HG03571 (cell line): ENCODE results near the gene MAP4.
A peak's percentile ranks its signal among the peaks of the same experiment; 100 is the strongest.
"Not testable (repeated sequence)": the region's sequence is repeated elsewhere in the genome, so short reads cannot be mapped to it uniquely, and the experiment has no call there.

Source experiments
- ATAC-seq: cut with Tn5 transposase; IDR thresholded peaks from one replicate; pipeline ENCODE4 v1.9.1; 2021; ENCODE audit not compliant: unreplicated experiment

The MAP4 gene

DNA sequence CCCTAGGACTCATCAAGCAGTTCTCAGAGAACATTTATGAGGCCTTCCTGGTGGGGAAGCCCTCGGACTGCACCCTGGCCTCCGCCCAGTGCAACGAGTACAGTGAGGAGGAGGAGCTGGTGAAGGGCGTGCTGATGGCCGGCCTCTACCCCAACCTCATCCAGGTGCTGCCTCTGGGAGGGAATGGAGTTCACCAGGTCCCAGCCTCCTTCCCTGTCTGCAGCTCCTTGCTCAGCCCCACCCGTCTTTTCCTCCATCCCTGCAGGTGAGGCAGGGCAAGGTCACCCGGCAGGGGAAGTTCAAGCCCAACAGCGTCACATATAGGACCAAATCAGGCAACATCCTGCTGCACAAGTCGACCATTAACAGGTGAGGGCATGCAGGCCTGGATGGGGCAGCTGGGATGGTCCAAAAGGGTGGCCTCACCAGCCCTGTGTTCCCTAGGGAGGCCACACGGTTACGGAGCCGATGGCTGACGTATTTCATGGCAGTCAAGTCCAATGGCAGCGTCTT is 167.0 kb downstream of the MAP4 start:
- ATAC-seq = no peak

DNA sequence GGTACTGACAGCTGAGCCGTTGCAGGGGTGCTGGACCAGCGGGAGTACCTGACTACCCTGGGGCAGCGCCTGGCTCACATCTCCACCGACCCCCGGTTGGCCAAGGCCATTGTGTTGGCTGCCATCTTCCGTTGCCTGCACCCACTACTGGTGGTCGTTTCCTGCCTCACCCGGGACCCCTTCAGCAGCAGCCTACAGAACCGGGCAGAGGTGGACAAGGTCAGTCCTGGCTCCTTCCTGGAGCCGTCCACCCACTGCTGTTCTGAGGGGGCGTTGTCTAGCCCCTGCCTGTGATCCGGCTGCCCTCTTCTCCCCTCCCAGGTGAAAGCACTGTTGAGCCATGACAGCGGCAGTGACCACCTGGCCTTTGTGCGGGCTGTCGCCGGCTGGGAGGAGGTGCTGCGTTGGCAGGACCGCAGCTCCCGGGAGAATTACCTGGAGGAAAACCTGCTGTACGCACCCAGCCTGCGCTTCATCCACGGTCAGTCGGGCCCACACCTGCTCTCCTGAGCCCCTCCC is 167.6 kb downstream of the MAP4 start:
- ATAC-seq = no peak

DNA sequence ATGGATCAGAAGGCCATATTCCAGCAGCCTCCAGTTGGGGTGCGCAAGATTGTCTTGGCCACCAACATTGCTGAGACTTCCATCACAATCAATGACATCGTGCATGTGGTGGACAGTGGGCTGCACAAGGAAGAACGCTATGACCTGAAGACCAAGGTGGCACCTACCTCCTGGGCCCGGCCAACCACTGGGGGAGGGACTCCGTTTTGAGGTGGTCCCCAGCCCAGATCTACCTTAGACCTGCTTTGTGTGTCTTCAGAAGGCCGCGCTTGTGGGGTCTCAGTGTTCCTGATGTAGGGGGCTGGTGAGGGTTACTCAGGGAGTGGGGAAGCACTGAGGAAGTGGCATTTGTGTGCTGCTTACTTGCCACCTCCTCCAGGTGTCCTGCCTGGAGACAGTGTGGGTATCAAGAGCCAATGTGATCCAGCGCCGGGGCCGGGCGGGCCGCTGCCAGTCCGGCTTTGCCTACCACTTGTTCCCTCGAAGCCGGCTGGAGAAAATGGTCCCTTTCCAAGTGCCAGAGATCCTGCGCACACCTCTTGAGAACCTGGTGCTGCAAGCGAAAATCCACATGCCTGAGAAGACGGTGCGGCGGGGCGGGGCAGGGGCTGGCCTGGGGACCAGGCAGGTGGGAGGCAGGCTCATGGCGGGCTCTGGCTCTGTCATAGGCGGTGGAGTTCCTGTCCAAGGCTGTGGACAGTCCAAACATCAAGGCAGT is 168.3 kb downstream of the MAP4 start:
- no peak for ATAC-seq

DNA sequence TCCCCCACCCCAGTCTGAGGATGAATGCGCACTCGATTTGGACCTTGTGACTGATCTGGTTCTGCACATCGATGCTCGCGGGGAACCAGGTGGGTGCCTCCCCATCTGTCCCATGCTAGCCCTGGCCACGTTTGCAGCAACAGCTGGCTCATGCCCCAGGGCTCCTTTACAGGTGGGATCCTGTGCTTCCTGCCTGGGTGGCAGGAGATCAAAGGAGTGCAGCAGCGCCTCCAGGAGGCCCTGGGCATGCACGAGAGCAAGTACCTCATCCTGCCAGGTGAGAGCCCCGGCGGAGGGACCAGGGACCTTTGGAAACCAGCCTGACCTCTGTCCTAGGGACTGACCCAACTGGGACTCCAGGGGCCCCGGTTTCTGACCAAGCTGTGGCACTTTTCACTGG is 169.0 kb downstream of the MAP4 start:
- no peak for ATAC-seq

DNA sequence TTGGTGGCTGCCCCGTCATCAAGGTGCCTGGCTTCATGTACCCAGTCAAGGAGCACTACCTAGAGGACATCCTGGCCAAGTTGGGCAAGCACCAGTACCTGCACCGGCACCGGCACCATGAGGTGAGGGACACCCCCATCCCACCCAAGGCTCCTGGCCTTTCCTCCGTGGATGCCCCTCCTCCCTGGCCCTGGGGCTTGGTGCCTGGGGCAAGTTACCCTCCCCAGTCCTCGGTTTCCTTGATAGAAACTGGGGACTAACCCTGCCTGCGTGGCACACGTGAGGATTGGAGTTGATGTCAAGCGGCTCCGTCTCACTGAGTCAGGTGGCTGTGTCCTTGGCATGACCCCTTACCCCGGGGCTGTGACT is 169.4 kb downstream of the MAP4 start:
- no peak for ATAC-seq

DNA sequence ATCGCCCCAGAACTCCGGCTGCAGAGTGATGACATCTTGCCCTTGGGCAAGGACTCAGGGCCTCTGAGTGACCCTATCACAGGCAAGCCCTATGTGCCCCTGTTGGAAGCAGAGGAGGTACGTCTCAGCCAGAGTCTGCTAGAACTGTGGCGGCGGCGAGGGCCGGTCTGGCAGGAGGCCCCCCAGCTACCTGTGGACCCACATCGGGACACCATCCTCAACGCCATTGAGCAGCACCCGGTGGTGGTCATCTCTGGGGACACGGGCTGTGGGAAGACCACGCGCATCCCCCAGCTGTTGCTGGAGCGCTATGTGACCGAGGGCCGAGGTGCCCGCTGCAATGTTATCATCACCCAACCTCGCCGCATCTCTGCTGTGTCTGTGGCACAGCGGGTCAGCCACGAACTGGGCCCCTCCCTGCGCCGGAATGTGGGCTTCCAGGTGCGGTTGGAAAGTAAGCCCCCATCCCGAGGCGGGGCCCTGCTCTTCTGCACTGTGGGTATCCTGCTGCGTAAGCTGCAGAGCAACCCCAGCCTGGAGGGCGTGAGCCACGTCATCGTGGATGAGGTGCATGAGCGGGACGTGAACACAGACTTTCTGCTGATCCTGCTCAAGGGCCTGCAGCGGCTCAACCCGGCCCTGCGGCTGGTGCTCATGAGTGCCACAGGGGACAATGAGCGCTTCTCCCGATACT is 169.9 kb downstream of the MAP4 start:
- ATAC-seq = no peak

DNA sequence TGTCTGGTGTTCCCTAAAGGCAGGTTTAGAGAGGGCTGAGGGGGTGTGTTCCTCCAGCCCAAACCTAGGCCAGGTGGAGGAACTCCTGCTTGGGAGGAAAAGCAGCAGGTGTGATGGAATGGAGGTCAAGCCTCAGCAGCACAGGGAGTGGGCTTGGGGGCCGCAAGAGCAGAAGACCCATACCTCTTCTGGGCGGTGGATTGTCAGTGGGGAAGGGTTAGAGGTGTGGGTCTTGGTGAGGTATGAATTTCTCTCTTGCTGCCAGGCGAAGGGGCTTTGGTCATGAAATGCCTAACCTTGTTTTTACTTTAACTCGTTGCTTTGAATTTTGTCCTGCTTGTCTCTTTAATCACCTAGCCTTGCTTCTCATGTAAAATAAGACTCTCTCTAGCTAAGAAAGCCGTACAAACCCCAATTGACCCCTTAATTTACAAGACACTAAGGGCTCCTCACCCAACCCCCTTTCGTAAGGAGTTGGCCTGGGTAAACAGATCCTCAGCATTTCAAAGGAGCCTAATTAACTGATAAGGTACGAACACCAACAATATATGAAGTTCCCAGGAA is 174.3 kb downstream of the MAP4 start:
- no peak for ATAC-seq

DNA sequence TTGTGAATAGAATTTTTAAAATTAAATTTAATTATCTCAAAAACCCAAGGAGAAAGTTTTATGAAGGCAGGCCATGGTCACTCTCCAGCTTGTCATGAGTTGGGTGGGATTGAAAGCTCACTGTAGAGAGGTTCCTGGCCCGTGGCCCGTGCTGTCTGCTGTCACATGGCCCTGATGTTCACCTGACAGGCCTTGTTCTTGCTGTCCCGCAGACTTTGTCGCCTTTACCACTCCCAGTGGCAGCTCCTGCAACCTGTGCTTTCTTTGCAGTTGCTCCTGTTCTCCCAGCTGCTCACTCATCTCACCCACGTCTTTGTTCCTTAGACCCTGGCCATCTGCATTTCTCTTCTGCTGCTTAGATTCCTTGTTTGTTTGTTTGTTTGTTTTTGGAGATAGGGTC is 177.7 kb downstream of the MAP4 start:
- no peak for ATAC-seq

DNA sequence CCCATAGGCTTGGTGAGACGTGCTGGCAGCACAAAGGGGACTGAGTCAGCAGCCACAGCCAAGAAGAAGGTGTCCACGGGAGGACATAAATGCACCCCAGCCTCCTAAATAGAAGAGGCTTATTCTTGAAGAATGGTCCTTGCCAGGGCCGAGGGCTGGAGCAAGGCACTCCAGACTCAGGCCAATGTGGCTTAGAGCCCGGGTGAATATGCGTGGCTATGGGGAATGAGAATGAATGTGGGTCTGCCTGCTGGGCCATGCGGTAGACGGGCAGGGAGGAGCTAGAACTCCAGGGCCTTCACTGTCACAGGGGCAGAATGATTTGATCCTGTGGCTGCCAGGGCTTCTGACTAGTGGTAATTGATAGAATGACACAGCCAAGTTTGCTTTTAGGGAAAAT is 179.2 kb downstream of the MAP4 start:
- ATAC-seq = no peak

DNA sequence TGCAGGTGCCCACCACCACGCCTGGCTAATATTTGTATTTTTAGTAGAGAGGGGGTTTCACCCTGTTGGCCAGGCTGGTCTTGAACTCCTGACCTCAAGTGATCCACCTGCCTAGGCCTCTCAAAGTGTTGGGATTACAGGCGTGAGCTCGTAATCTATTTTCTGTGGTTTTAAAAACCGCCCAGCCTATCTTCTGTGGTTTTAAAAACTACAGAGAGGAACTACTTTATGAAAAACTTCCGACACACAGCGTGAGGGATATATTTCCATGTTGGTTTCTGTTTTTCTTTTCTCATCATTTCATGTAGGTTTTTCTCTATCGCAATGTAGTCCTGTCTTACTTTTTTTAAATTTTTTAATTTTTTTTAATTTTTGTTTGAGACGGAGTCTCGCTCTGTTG is 186.7 kb downstream of the MAP4 start:
- ATAC-seq = not testable (repeated sequence)

DNA sequence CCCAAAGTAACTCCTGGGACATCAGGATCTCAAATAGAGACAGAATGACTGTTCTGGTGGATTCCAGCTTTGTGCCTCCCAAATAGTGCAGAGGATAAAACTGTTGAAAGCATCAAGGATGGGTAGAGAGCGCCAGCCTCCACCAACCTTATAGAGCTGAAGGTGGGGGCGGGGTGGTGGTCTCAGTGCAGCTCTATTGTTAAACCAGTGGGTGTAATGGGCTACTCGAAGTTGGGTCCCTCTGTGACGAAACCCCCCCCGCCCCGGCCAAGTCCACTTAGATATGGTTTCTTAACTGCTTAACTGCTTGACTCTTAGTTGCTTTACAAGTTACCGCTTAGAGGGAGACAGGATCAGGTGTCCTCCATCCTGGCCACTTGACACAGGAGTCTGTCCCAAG is 190.6 kb downstream of the MAP4 start:
- no peak for ATAC-seq

DNA sequence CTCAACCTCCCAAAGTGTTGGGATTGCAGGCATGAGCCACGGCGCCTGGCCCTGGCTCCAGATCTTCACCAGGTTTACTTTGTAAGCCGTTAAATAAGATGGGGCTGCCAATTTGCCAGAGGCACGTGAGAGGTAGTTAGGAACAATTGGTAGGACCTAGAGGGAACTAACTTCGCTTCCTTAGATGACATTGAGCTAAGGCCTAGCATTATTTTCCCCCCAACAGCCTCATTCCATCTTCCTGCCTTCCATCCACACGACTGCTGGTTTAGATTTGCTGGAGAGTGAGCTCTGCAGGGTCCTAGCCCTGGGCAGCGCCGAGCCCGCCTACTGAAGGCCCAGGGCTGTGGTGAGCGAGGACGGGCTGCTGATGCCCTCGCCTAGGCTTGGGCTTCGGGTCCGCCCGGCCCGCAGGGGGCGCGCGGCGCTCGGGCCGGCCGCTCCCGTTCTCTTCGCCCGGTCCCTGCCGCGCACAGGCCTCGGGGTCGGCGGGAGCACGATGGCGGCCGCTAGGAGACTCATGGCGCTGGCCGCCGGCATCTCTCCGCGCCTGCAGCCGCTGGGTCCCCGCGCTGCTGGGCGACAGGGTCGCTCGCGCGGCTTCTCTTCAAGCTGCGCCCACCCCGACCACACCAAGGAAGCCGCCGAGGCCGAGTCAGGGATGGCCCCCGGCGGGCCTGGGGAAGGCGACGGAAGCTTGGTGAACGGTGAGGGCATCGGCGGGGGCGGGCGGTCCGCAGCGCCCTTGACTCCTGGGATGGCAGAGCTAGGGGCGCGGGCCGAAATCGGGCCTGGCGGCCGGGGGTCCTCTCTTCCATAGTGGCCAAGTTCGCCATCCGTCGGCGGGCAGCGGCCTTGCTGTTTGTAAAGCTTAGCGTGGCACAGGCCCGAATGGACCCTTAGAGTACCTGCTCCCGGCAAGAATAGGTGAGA is 191.4 kb downstream of the MAP4 start:
- ATAC-seq = peak; percentile 92

DNA sequence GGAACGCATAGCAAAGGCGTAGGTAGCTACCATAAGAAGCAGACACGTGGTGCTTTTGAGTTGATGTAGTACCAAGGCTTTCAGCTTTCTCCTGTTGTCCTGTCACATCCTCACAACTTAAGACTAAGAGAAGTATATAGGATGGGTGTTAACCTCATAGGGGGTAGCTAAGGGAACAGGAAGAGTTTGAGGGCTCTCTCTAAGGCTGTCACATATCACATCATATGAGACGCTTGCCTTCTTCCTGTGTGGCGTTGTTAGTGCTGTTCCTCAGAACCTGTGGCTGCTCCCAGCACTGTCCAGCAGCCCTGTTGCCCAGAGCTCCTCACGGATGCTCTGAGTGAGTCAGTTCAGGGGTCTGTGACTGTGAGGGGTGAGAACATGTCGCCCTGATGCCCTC is 198.6 kb downstream of the MAP4 start:
- ATAC-seq = no peak

DNA sequence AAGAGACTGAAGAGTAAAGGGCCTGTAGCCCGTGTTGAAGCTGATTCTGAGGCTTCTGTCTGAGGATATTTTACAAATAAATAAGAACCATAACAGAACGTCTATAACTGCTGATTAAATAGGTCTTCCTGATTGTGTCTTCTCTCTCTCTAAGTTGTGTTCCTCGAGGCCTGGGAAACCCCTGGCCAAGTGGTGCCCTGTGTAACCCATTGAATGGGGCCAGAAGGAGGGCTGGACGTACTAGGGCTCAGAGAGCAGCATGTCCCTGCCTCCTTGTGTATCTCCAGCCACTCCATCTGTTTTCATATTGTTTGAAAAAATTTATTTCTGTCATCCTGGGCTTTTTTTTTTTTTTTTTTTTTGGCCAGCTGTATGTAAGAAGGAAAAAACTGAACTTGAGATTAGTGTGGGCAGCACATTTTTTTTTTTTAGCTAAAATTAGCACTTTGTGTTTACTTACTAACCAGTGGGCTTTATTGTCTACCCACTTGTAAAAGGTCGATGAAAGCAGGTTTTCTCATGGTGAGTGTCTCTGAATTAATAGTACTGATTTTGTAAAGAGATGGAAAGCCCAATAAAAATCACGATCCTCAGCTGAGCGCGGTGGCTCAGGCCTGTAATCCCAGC is 202.6 kb downstream of the MAP4 start:
- no peak for ATAC-seq

DNA sequence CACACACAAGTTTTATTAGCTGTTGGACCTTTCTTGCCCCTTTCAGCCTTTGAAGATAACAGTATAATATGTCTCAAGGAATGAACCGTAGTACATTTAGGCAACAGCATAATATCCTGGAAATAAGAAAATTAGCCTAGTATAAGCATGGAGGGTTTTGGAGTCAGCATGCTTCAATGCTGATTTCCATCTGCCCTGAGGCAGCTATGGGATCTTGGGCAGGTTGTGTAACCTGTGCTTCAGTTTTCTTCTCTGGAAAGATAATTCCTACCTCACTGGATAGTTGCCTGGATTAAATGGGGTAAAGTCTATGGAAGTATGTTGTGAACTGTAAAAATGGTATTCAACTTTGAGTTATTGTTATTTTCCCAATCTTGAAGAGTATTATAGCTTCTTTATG is 211.6 kb downstream of the MAP4 start:
- ATAC-seq = no peak

DNA sequence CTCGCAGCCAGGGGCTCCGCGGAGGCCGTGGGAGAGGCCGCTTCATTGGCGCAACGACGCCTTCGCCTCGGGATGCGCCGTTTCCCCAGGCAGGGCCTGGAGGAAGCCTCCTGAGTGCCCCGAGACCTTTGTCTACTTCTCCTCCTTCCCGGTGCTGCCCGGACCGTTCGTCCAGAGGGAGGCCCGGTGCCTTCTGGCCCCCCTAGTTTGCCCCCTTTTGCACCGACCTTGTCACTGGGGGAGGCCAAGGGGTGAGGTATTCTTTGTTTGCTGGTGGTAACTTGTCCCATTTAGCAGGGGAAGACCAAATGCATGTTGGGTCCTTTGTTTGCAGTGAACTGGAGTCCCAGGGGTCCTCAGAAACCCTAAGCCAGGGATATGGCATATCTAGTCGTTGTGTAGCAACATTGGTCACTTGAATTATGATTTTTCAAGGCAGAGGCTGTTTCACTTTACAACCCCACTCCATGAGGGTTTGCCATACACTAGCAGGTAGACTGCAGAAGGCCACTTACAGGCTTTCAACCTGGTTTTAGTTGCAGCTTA is 212.7 kb downstream of the MAP4 start:
- no peak for ATAC-seq

DNA sequence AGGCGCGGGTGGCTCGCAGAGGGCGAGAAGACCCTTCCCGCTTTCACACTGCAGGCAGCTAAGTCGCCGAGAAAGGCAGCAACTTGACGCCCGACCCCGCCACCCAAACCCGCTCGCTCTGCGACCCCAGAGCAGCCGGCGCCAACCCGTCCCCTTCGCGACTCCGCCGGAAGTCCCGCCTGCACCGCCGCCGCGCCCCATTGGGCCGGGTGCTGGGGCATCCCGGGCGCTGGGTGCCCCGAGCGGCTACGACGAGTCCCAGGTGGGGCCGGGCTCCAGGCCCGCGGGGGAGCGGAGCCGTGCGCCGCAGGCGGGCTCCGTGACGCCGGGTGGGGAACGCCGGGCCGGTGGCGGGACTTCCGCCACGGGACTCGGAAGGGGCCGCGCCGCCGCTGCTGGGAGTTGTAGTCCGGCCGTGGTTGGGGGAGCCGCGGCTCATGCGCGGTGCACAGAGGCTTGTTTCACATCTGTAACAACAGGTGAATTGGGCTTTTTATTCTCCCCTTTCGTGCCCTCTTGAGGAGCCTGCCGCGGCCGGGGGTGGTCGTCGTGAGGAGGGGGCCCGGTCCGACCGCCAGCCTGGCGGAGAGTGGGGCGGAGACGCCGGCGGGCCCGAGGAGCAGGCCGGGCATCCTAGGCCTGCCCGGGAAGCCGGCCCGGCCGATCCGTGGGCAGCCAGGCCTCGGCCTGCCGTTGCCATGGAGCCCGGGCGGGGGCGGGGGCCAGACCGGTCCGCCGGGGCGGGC is 213.3 kb downstream of the MAP4 start, which contains the start of gene DHX30:
Gene DHX30 (plus strand): TSS at position 405 of the 746 bp plus-strand sequence. CDS start 7,546 bp downstream, outside the sequence.
- ATAC-seq = peak; percentile 78
